HG03066 (cell line): ENCODE data around the gene TSHR.
"Not testable (repeated sequence)": the region's sequence is repeated elsewhere in the genome, so short reads cannot be mapped to it uniquely, and the experiment has no call there.

ENCODE experiments used
- ATAC-seq: cut with Tn5 transposase; IDR thresholded peaks from one replicate; pipeline ENCODE4 v1.9.1; 2021; ENCODE audit warnings: low read depth; ENCODE audit not compliant: unreplicated experiment

Gene TSHR

GRCh38 chr14:80955416-80955941 lies at the start of gene TSHR:
TSS of gene TSHR (plus strand) at chr14:80955621. CDS start at chr14:80955681, 60 bp downstream.
- ATAC-seq, result no peak

GRCh38 chr14:80906336-80906735 lies 49.1 kb upstream of the TSHR start:
- no peak for ATAC-seq

- no peak for ATAC-seq
These were observed 48.5 kb upstream of the TSHR start for GRCh38 chr14:80906946-80907345.

GRCh38 chr14:80912013-80912412 lies 43.4 kb upstream of the TSHR start:
- not testable (repeated sequence) for ATAC-seq

- no peak for ATAC-seq
These were observed 35.8 kb upstream of the TSHR start for GRCh38 chr14:80919622-80920021.

- no peak for ATAC-seq
These were observed 32.1 kb upstream of the TSHR start for GRCh38 chr14:80923368-80923767.

- no peak for ATAC-seq
These were observed 30.9 kb upstream of the TSHR start for GRCh38 chr14:80924365-80925103.

GRCh38 chr14:80926397-80927082 lies 28.9 kb upstream of the TSHR start:
- ATAC-seq, result no peak

GRCh38 chr14:80927083-80927989 lies 28.1 kb upstream of the TSHR start:
- no peak for ATAC-seq

GRCh38 chr14:80930095-80930494 lies 25.3 kb upstream of the TSHR start:
- ATAC-seq, result no peak

GRCh38 chr14:80930836-80931389 lies 24.5 kb upstream of the TSHR start:
- ATAC-seq, result peak; percentile 97

GRCh38 chr14:80933282-80933681 lies 22.1 kb upstream of the TSHR start:
- ATAC-seq, result no peak

- ATAC-seq, result no peak
These were observed 21.7 kb upstream of the TSHR start for GRCh38 chr14:80933686-80934085.

GRCh38 chr14:80940146-80940545 lies 15.3 kb upstream of the TSHR start:
- ATAC-seq, result no peak

GRCh38 chr14:80941241-80942185 lies 13.9 kb upstream of the TSHR start, which contains the start of gene CEP128:
TSS of gene CEP128 (minus strand) at chr14:80941738.
- ATAC-seq, result peak; percentile 95

- peak; percentile 16 for ATAC-seq
These were observed 13.2 kb upstream of the TSHR start for GRCh38 chr14:80942191-80942600.

- ATAC-seq, result no peak
These were observed 10.4 kb upstream of the TSHR start for GRCh38 chr14:80944861-80945617.

- no peak for ATAC-seq
These were observed 9.2 kb upstream of the TSHR start for GRCh38 chr14:80946187-80946586.

GRCh38 chr14:80946797-80947196 lies 8.6 kb upstream of the TSHR start:
- no peak for ATAC-seq
